HCT116 (cell line): Measurements from ENCODE around the gene GCK. TPM values are rescaled to one million over a fixed set of nuclear protein-coding genes. Genes with fewer than 3 reads are reported as not detected.
"Not testable (repeated sequence)": the region's sequence is repeated elsewhere in the genome, so short reads cannot be mapped to it uniquely, and the experiment has no call there.

Source experiments
- ATAC-seq: fragments of 200-7000 bp; cut with Tn5 transposase; 2 replicates; pipeline ENCODE4 v1.9.1; 2020; ENCODE audit warnings: mild to moderate bottlenecking, moderate library complexity
- BruUV-seq: library from RNA; stranded (reverse); fragments of 400-500 nt; replicated peaks from 2 replicates; lab custom pipeline; 2021; lab: Mats Ljungman, UMichigan
- CTCF ChIA-PET: fragments of 300-600 bp; sonication (Branson Sonifier 250); formaldehyde crosslinking; loops from one replicate; lab custom pipeline; 2021; ENCODE audit warnings: antibody characterized with exemption; lab: Charles Lee
- POLR2A ChIA-PET: fragments of 300-600, 350-600 bp; sonication (Branson Sonifier 250); formaldehyde crosslinking; loops from one replicate; lab custom pipeline; 2021; ENCODE audit warnings: antibody characterized with exemption; lab: Charles Lee
- RAD21 ChIA-PET, 2 experiments: fragments of 300-600 bp; sonication (Branson Sonifier 250); formaldehyde crosslinking; loops; one replicate each; lab custom pipeline; 2023; ENCODE audit warnings: low total read pairs in 2 of 2; ENCODE audit not compliant: uncharacterized antibody in 2 of 2, unreplicated experiment in 2 of 2, low non-redundant PET in 1 of 2; lab: Charles Lee
- DNase-seq: peaks from one replicate; pipeline ENCODE4 v3.0.0-alpha.2; 2010; ENCODE audit warnings: low read depth, low spot score
- H2AFZ ChIP-seq: fragments of 200-600 bp; shearing (Covaris generic), sonication (generic); 2 replicates; pipeline ENCODE4 v1.6.1; 2017; ENCODE audit warnings: low read depth, mixed run types, mixed read lengths, antibody characterized with exemption, low read length; ENCODE audit not compliant: poor library complexity, severe bottlenecking
- H3K27ac ChIP-seq: 2 replicates; pipeline ENCODE4 v1.5.1; 2012; ENCODE audit warnings: low read depth, low read length
- H3K27me3 ChIP-seq: fragments of 200-600 bp; sonication (generic); 2 replicates; pipeline ENCODE4 v1.6.1; 2016; ENCODE audit warnings: mixed run types, low read length, mixed read lengths; ENCODE audit not compliant: insufficient read depth
- H3K36me3 ChIP-seq, 2 experiments: fragments of 200-500 bp in 1 of 2; fragments of 200-600 bp in 1 of 2; sonication (Bioruptor generic) in 1 of 2; sonication (generic) in 1 of 2; 2 replicates each; pipeline versions ENCODE4 v1.5.1 to v1.6.1; 2014 to 2016; ENCODE audit warnings: low read length in 2 of 2, inconsistent platforms in 1 of 2, mixed read lengths in 1 of 2, mixed run types in 1 of 2; ENCODE audit not compliant: insufficient read depth in 2 of 2, control insufficient read depth in 1 of 2
- H3K4me1 ChIP-seq, 2 experiments: fragments of 200-600 bp in 1 of 2; sonication (generic) in 1 of 2; 2 replicates each; pipeline versions ENCODE4 v1.5.1 to v1.6.1; 2012 to 2017; ENCODE audit warnings: low read length in 2 of 2, inconsistent platforms in 1 of 2, mild to moderate bottlenecking in 1 of 2, mixed read lengths in 1 of 2, mixed run types in 1 of 2, moderate library complexity in 1 of 2; ENCODE audit not compliant: insufficient read depth in 2 of 2, control insufficient read depth in 1 of 2
- H3K4me2 ChIP-seq: fragments of 200-600 bp; sonication (generic); 2 replicates; pipeline ENCODE4 v1.6.1; 2017; ENCODE audit warnings: mixed run types, low read length, mixed read lengths
- H3K4me3 ChIP-seq, 2 experiments: fragments of 200-600 bp in 1 of 2; sonication (generic) in 1 of 2; replicated peaks in 1 of 2; 2 replicates each; pipeline ENCODE4 v1.5.1; 2011 to 2016; ENCODE audit warnings: low read length in 2 of 2, control low read depth in 1 of 2, low read depth in 1 of 2, mild to moderate bottlenecking in 1 of 2, mixed read lengths in 1 of 2, mixed run types in 1 of 2
- H3K79me2 ChIP-seq: fragments of 200-600 bp; sonication (generic); 2 replicates; pipeline ENCODE4 v1.6.1; 2017; ENCODE audit warnings: mild to moderate bottlenecking, mixed run types, low read length, moderate library complexity, mixed read lengths; ENCODE audit not compliant: insufficient read depth
- H3K9ac ChIP-seq: fragments of 200-600 bp; sonication (generic); 2 replicates; pipeline ENCODE4 v1.6.1; 2016; ENCODE audit warnings: low read length, mixed read lengths
- H3K9me2 ChIP-seq: fragments of 200-600 bp; sonication (generic), shearing (Covaris generic); 2 replicates; pipeline ENCODE4 v1.6.1; 2017; ENCODE audit warnings: mixed run types, mild to moderate bottlenecking, moderate library complexity; ENCODE audit not compliant: insufficient read depth
- H3K9me3 ChIP-seq, 2 experiments: fragments of 200-500 bp in 1 of 2; fragments of 200-600 bp in 1 of 2; sonication (Bioruptor generic) in 1 of 2; sonication (generic) in 1 of 2; 2 replicates each; pipeline ENCODE4 v1.6.1; 2014 to 2017; ENCODE audit warnings: low read length in 2 of 2, mixed read lengths in 2 of 2, inconsistent platforms in 1 of 2, low read depth in 1 of 2, mild to moderate bottlenecking in 1 of 2, mixed run types in 1 of 2, moderate library complexity in 1 of 2; ENCODE audit not compliant: control insufficient read depth in 1 of 2, insufficient read depth in 1 of 2
- H4K20me1 ChIP-seq: fragments of 200-600 bp; sonication (generic), shearing (Covaris generic); 2 replicates; pipeline ENCODE4 v1.6.1; 2017; ENCODE audit warnings: mixed run types, mild to moderate bottlenecking, moderate library complexity; ENCODE audit not compliant: insufficient read depth
- FOSL1 ChIP-seq: IDR thresholded peaks from 2 replicates; pipeline ENCODE4 v1.6.1; 2012; ENCODE audit warnings: low read depth
- POLR2A ChIP-seq: IDR thresholded peaks from 2 replicates; pipeline ENCODE4 v1.7.0; 2011; ENCODE audit warnings: borderline replicate concordance; ENCODE audit not compliant: insufficient read depth, insufficient read length; ENCODE audit errors: extremely low read depth
- POLR2AphosphoS5 ChIP-seq: IDR thresholded peaks from 2 replicates; pipeline ENCODE4 v1.6.1; 2011; ENCODE audit warnings: mild to moderate bottlenecking, low read depth, low read length, moderate library complexity
- SRF ChIP-seq: IDR thresholded peaks from 2 replicates; pipeline ENCODE4 v1.6.1; 2012; ENCODE audit warnings: low read depth
- TCF7L2 ChIP-seq: IDR thresholded peaks from 2 replicates; pipeline ENCODE4 v1.7.0; 2011; ENCODE audit warnings: borderline replicate concordance, inconsistent platforms; ENCODE audit not compliant: insufficient read depth, insufficient read length; ENCODE audit errors: extremely low read depth
- intact Hi-C: fragments of 100-400 bp; cut with micrococcal nuclease; formaldehyde crosslinking; loops from 2 replicates; pipeline ENCODE4 v1.10.0; 2022
- total RNA-seq: library from RNA; stranded (reverse); gene quantifications from one replicate; pipeline ENCODE4 v1.2.1, GENCODE V29; 2021; ENCODE audit not compliant: unreplicated experiment
- TF ChIP-seq, protein P1 (sequence below): IDR thresholded peaks from 2 replicates; pipeline ENCODE4 v1.6.1; 2011; ENCODE audit warnings: mild to moderate bottlenecking, low read length, moderate library complexity; ENCODE audit not compliant: insufficient replicate concordance; ENCODE audit errors: extremely low read depth
- TF ChIP-seq, protein P2 (sequence below): IDR thresholded peaks from 2 replicates; pipeline ENCODE4 v1.6.1; 2012; ENCODE audit warnings: low read depth

The GCK gene
- total RNA-seq, 1 experiment from 2014 or later: 0.34 TPM

DNA sequence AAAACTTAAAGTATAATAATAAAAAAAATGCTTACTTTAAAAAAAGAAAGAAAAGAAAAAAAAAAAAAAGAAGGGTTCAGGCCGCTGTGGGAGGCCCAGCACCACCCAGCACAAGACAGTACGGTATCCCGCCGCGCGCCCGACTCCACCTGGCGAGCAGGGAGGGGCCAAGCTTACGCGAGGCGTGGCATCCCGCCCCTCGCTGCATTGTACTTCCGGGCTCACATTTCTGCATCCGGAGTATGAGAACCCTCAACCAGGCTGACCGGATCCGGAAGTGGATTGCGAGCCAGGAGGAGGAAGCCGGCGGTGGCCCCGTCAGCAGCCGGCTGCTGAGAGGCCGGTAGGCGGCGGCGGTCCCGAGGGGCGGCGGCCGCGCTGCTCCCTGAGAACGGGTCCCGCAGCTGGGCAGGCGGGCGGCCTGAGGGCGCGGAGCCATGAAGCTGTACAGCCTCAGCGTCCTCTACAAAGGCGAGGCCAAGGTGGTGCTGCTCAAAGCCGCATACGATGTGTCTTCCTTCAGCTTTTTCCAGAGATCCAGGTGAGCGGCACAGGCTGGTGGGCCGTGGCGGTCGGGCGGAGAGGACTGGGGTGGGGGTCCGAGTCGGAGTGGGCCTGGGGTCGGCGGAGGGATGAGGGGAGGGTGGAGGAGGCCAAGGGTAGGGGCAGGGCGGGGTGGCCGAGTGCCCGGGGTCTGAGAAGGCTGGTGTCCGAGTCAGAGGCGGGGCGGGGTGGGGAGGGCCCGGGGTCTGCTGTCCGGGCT lies 11.6 kb upstream of the GCK start, which contains the start of gene YKT6 (continued):
- TF ChIP-seq TCF7L2 (peak; percentile 12), SRF (no peak), POLR2A (peak; percentile 75), FOSL1 (no peak), POLR2AphosphoS5 (peak; percentile 92)
- TF ChIP-seq, protein P1, sequence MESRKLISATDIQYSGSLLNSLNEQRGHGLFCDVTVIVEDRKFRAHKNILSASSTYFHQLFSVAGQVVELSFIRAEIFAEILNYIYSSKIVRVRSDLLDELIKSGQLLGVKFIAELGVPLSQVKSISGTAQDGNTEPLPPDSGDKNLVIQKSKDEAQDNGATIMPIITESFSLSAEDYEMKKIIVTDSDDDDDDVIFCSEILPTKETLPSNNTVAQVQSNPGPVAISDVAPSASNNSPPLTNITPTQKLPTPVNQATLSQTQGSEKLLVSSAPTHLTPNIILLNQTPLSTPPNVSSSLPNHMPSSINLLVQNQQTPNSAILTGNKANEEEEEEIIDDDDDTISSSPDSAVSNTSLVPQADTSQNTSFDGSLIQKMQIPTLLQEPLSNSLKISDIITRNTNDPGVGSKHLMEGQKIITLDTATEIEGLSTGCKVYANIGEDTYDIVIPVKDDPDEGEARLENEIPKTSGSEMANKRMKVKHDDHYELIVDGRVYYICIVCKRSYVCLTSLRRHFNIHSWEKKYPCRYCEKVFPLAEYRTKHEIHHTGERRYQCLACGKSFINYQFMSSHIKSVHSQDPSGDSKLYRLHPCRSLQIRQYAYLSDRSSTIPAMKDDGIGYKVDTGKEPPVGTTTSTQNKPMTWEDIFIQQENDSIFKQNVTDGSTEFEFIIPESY: peak; percentile 45
- TF ChIP-seq, protein P2, sequence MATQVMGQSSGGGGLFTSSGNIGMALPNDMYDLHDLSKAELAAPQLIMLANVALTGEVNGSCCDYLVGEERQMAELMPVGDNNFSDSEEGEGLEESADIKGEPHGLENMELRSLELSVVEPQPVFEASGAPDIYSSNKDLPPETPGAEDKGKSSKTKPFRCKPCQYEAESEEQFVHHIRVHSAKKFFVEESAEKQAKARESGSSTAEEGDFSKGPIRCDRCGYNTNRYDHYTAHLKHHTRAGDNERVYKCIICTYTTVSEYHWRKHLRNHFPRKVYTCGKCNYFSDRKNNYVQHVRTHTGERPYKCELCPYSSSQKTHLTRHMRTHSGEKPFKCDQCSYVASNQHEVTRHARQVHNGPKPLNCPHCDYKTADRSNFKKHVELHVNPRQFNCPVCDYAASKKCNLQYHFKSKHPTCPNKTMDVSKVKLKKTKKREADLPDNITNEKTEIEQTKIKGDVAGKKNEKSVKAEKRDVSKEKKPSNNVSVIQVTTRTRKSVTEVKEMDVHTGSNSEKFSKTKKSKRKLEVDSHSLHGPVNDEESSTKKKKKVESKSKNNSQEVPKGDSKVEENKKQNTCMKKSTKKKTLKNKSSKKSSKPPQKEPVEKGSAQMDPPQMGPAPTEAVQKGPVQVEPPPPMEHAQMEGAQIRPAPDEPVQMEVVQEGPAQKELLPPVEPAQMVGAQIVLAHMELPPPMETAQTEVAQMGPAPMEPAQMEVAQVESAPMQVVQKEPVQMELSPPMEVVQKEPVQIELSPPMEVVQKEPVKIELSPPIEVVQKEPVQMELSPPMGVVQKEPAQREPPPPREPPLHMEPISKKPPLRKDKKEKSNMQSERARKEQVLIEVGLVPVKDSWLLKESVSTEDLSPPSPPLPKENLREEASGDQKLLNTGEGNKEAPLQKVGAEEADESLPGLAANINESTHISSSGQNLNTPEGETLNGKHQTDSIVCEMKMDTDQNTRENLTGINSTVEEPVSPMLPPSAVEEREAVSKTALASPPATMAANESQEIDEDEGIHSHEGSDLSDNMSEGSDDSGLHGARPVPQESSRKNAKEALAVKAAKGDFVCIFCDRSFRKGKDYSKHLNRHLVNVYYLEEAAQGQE: no peak

DNA sequence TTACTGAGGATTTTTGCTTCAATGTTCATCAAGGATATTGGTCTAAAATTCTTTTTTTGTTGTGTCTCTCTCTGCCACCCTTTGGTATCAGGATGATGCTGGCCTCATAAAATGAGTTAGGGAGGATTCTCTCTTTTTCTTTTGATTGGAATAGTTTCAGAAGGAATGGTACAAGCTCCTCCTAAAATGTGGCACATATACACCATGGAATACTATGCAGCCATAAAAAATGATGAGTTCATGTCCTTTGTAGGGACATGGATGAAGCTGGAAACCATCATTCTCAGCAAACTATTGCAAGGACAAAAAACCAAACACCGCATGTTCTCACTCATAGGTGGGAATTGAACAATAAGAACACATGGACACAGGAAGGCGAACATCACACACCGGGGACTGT lies 10.9 kb upstream of the GCK start:
- Histone ChIP-seq H3K4me1 (peaks cover 10 to 16% of the 10 kb centered on the region in 2 experiments; a peak in 2 of 4 replicates), H3K4me2 (peak overlapping the region; percentile 37; the same call in 1 of the 2 replicates), H3K79me2 (peaks cover 42% of the 10 kb centered on the region)
- RAD21 ChIA-PET, H3K27ac ChIP-seq, ATAC-seq, H2AFZ ChIP-seq, H3K9ac ChIP-seq, H3K4me3 ChIP-seq, H4K20me1 ChIP-seq, H3K9me3 ChIP-seq, H3K9me2 ChIP-seq, DNase-seq, H3K27me3 ChIP-seq, H3K36me3 ChIP-seq: not testable (repeated sequence)
- BruUV-seq: TSS peak; percentile 79
- intact Hi-C loops: loop anchor here (1.0 kb wide), 1 partner anchor 181 kb away; no protein-coding TSS in a partner anchor
- CTCF ChIA-PET: interaction anchor here (0.5 to 1.0 kb wide), 2 partner anchors 14 to 706 kb away, joined by 3 to 7 read pairs; no protein-coding TSS in a partner anchor
- POLR2A ChIA-PET: interaction anchor here (0.9 kb wide), 1 partner anchor 19 kb away, joined by 3 read pairs; no protein-coding TSS in a partner anchor
